ENCODE measurements around the gene ZNF587.

ZNF587 gene

DNA sequence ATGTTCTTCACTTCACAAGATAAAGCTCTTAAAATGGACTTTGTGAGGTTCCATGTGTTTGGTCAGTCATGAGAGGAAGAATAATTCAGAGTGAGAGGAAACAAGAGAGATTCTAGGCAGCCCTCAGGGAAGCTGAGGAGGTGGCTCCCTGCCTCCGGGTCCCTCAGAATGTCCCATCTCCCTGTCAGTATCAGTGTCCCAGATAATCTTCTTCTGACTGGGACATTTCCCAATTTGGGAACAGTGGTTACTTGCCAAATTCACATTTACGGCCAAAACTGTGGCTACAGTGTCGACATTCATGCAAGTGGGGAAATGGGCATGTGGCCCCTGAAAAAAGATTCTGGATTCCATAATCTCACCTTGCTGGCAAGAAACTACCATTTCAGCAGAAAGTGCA is 57.7 kb downstream of the ZNF587 start:
- no peak for TF ChIP-seq FOXP2 (optimal IDR thresholded peaks at IDR 0.05; ENCODE audit: borderline replicate concordance, extremely low read depth, extremely low read length, insufficient read depth)
- TF ChIP-seq POLR2AphosphoS5 (IDR thresholded peaks at IDR 0.05; ENCODE audit: low read depth, low read length): no peak
- no peak for TF ChIP-seq SIN3A (IDR thresholded peaks at IDR 0.05; ENCODE audit: borderline replicate concordance, insufficient read depth, low read length)

DNA sequence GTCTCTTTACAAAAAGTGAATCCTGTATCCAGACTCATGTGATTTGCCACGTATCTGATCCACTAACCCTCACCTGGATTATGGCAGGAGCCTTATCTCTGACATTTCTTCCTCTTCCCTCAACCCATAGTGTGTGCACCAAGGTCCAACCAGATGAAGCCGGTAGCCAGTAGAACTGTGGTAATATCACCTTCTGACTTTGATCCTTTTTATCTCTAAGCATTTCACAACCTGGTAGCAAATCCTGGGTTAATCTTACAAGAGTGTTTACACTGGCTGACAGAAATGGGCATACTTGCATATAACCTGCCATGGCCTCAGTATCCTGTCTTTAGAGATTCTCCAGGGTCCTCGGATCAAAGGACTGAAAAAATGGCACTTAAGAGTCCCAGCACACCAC is 64.9 kb downstream of the ZNF587 start:
- TF ChIP-seq, protein P1, sequence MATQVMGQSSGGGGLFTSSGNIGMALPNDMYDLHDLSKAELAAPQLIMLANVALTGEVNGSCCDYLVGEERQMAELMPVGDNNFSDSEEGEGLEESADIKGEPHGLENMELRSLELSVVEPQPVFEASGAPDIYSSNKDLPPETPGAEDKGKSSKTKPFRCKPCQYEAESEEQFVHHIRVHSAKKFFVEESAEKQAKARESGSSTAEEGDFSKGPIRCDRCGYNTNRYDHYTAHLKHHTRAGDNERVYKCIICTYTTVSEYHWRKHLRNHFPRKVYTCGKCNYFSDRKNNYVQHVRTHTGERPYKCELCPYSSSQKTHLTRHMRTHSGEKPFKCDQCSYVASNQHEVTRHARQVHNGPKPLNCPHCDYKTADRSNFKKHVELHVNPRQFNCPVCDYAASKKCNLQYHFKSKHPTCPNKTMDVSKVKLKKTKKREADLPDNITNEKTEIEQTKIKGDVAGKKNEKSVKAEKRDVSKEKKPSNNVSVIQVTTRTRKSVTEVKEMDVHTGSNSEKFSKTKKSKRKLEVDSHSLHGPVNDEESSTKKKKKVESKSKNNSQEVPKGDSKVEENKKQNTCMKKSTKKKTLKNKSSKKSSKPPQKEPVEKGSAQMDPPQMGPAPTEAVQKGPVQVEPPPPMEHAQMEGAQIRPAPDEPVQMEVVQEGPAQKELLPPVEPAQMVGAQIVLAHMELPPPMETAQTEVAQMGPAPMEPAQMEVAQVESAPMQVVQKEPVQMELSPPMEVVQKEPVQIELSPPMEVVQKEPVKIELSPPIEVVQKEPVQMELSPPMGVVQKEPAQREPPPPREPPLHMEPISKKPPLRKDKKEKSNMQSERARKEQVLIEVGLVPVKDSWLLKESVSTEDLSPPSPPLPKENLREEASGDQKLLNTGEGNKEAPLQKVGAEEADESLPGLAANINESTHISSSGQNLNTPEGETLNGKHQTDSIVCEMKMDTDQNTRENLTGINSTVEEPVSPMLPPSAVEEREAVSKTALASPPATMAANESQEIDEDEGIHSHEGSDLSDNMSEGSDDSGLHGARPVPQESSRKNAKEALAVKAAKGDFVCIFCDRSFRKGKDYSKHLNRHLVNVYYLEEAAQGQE (IDR thresholded peaks at IDR 0.05; ENCODE audit: insufficient read depth in 1 of 2, low read depth in 2 of 2, low read length in 2 of 2): no peak
- TF ChIP-seq POLR2AphosphoS5 (IDR thresholded peaks at IDR 0.05; ENCODE audit: low read depth, low read length) (no peak), TAF1 (IDR thresholded peaks at IDR 0.05; ENCODE audit: borderline replicate concordance, insufficient read depth, low read length) (no peak), SIN3A (IDR thresholded peaks at IDR 0.05; ENCODE audit: borderline replicate concordance, insufficient read depth, low read length) (no peak), FOXP2 (optimal IDR thresholded peaks at IDR 0.05; ENCODE audit: borderline replicate concordance, extremely low read depth, extremely low read length, insufficient read depth) (no peak)
